HG03457 (cell line): Measurements from ENCODE around the gene SP6.

Experiments
- ATAC-seq: cut with Tn5 transposase; IDR thresholded peaks from one replicate; pipeline ENCODE4 v1.9.1; 2021; ENCODE audit warnings: moderate number of reproducible peaks; ENCODE audit not compliant: unreplicated experiment

Gene SP6

DNA sequence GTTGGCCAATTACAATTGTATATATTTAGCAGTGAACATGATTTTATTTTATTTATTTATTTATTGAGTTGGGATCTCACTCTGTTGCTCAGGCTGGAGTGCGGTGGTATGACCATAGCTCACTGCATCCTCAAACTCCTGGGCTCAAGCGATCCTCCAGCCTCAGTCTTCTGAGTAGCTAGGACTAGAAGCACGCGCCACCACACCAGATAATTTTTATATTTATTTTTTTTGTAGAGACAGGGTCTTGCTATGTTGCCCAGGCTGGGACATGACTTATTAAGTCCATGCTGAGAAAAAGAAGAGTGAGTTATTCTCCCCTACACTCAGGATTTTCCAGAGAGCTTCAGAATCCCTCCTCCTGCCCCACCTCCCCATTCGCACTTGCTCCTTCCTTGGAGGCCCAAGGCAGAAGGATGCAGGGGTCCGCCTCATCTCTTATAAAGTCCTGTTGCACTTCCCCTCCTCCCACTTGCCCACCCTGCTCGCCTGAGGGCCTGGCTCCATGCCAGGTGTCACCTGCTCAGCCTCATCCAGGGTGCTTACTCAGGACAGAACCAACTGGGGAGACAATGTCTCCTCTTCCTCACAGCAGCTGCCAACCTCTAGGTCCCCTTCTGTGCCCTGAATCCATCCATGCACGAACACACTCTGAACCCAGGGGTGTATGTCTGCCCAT is 29.0 kb upstream of the SP6 start:
- ATAC-seq: no peak

DNA sequence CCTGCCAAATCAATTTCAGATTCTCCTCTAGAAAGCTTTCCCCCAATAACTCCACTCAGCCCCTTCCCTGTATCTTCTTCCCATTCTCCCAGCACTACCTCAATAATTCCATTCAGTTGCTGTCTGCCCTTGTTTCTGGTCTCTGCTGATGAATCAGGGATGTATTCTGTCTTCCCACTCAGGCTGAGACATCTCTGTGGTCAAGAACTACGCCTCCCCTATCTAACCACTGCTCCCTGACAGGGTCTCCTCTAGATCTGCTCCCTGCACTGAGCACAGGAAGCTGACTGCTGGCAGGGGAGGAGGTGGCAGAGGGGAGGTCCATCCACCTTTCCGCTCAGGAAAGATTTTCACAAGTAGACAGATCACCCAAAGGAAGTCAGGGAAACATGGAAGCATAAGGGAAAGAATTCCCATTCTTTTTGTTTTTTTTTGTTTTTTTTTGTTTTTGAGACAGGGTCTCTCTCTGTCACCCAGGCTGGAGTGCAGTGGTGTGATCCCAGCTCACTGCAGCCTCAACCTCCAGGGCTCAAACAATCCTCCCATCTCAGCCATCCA is 28.1 kb upstream of the SP6 start:
- no peak for ATAC-seq

GRCh38 chr17:47878203-47879027 is 27.5 kb upstream of the SP6 start:
- ATAC-seq: no peak

- no peak for ATAC-seq
These were observed 26.5 kb upstream of the SP6 start for GRCh38 chr17:47877368-47878034.

- no peak for ATAC-seq
These were observed 24.3 kb upstream of the SP6 start for GRCh38 chr17:47875011-47875985.

DNA sequence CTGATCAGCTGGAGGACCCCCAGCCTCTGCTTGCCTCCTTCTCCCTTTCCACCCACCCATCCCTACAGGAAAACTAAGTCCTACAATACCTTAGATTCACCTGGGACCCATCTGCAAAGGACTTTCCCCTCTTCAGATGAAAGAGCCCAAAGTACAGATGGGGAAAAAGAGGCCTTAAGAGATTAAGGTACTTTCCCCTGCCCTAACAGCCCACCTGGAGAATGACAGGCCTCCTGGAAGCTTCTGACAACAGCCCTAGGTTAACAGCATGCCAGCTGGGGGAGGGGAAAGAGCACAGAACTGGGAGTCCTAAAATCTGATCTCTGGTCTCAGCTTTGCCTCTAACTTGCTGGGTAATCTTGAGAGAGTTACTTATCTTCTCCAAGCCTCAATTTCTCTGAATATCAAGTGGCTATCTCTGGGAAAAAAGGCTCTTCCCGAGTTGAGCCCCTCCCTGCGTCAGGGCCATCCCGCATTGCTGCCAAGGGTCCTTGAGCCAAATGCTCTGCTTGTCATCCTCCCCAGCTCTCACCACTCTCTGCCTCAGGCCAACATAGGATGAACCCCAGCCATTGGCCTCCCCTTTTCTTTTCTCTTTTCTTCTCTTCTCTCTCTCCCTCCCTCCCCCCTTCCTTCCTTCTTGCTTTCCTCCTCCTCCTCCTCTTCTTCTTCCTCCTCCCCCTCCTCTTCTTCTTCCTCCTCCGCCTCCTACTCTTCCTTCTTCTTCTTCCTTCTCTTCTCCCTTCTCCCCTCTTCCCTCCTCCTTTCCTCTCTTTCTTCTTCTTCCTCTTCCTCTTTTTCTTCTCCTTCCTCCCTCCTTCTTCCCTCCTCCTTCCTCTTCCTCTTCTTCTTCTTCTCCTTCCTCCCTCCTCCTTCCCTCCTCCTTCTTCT is 22.5 kb upstream of the SP6 start:
- ATAC-seq: no peak

DNA sequence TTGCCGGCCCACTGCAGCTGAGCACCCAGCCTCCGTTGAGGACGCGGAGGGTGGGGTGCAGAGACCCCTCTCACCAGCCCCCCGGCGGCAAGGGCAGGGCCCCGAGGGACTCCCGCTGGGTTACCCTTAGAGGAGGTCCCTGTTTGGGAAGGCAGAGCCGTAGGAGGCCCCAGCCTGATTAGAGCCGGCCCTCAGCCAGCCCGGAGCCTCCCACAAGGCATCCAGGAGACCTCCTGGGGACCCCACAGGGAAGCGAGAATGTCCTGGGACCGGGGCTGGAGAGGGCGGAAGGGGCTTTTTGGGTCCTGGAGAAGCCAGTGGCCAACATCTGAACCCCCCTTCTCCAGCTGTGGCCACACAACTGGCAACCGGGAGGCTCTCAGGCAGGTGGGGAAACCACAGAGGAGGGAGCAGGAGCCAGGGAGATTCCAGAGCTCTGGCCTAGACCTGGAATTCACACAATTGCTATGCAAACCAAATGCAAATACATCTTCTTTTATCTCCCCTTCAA is 21.7 kb upstream of the SP6 start:
- ATAC-seq: no peak

DNA sequence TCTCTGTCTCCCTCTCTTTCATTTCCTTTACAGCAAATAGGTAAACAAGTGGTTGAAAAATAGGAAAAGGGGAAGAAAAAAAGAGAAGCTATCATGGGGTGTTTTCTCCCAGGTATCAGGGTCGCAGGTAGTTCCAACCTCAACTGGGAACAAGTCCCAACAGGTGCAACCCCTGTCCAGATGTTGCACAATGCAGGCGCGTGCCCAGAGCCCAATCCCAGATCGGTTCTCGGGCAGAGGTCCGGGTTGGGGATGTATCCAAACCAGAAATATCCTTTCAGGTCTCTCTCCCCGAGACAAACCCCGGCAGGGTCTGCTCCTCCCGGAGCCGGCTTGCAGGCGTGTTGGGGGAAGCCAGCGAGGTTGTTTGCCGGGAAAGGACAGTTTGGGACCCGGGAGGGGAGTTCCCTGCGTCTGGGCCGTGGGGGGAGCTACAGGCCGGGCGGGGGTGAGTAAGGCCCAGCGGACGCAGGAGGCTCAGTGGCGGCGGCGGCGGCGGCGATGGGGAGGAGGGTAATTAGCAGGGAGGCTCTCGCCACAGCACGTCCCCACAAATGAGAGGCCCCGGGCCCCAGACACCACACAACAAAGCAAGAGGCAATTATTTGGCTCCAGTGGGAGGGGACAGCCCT is 21.2 kb upstream of the SP6 start:
- no peak for ATAC-seq

GRCh38 chr17:47871048-47871447 is 20.1 kb upstream of the SP6 start:
- ATAC-seq: no peak

DNA sequence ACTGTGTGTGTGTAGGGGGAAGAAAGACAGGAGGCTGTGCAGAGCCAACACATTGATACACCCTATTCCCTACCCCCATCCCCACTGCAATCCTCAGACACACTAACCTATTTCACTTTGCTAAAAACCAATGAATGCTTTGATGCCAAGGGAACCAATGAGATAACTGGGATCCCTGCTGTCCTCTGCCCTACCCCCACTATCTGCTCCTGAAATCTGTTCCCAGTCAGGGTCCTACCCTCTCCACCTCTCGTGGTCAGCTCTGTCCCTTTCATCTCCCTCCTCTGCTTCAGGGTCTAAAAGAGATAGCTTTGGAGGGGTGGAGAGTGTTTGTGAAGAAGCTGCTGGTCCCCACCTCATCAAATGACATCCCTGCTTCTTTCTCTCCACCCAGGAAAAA is 19.1 kb upstream of the SP6 start:
- no peak for ATAC-seq

DNA sequence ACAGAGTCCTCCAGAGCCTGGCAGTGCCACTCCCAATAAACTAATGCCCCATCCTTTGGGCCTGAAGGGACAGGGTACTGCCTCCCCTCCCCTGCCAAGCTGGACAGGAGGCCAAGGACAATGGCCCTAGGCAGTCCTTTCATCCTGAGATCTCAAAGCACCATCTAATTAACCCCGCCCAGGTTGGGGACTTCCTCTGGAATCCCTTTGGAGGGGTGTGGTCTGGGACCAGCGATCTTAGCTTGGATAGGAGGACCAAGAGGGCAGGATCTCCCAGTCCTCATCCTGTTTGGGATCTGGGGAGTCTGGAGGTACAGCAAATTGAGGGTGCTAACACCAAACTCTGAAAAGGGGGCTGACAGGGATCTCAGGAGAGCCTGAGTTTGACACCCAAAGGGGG is 18.2 kb upstream of the SP6 start:
- no peak for ATAC-seq

DNA sequence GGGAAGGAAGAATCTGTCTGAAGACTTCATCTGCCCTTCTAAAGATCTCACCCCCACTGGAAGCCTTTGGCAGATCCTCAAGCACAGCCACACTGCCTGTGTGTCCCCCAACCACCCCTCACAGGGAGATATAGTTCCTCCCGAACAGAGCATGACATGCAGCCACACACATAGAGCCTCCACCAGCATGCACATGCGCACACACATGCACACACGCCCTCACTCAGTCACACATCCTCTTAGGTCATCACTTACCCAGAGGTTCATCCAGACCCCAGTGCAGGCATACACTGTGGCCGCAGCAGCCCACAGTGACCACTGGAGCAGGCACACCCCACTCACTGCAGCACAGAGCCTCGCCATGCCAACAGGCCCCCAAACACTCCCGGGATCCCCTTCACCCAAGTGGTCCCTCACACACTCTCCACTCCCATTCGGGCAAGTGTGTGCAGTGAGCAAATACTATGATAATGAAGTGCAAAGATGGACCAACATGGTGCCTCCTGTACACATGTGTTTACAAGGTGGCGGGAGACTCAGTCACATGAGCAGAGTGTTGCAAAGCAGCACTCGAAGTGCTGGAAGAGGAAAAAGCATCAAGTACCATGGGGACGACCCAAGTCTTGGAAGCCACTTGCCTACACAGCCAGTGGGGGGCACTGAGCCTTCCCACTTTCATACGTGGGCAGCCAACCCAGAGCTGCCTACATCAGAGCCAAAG is 17.0 kb upstream of the SP6 start:
- ATAC-seq: no peak

DNA sequence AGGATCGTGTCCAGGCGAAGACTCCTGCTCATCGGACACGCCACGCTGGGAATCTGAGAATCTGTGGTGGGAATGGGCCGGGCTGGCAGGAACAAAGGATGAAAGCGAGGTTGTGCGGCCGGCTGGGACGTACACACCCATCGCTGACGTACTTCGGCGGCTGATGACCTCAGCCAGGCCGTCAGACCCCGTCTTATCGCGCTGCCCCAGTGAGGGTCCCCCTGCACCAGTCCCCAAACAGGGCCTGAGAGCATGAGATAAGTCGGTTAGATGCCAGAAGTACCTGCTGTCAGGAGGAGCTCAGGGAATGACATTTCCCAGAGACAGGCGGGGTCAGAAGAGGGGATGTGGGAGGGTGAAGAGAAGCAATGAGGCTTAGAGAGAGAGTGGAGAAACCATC is 16.0 kb upstream of the SP6 start:
- no peak for ATAC-seq

DNA sequence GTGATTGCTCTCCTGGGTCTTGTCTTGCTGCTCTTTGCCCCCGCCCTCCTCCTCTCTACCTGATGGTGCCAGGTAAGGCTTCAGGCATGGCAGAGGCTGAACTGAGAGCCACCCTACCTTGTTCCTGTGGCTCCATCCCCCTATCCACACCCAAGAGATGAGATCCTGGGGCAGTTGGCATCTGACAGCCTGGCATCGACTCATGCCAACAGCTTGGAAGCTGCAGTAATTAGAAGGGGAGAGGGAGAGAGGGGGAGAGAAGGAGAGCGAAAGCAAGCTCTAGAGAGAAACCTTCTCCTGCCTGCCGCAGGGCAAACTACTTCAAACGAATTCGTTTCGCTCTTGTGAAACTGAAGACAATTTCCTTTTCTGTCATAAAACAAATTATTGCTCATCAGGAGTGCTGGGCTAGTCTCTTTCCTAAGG is 13.8 kb upstream of the SP6 start:
- ATAC-seq: no peak

GRCh38 chr17:47862621-47863440 is 11.9 kb upstream of the SP6 start:
- ATAC-seq: no peak

GRCh38 chr17:47860386-47860785 is 9.4 kb upstream of the SP6 start:
- ATAC-seq: no peak
